Fibroblast of the conjunctiva (primary cell): ENCODE data around the gene IL22RA2.

Source experiments
- DNase-seq: peaks from one replicate; pipeline ENCODE4 v3.0.0-alpha.2; 2010; ENCODE audit warnings: low read depth

IL22RA2 gene

GRCh38 chr6:137197684-137198645 lies 24.5 kb upstream of the IL22RA2 start:
- DNase-seq, result no peak

- DNase-seq, result no peak
Measured at GRCh38 chr6:137193256-137194070, 20.0 kb upstream of the IL22RA2 start.

- DNase-seq, result no peak
Measured at GRCh38 chr6:137192821-137193220, 19.4 kb upstream of the IL22RA2 start.

- DNase-seq, result peak; percentile 40
Measured at GRCh38 chr6:137191670-137192069, 18.2 kb upstream of the IL22RA2 start.

GRCh38 chr6:137191236-137191635 lies 17.8 kb upstream of the IL22RA2 start:
- DNase-seq, result no peak

- DNase-seq, result no peak
Measured at GRCh38 chr6:137190583-137191094, 17.2 kb upstream of the IL22RA2 start.

- DNase-seq, result no peak
Measured at GRCh38 chr6:137188855-137189254, 15.4 kb upstream of the IL22RA2 start.

- no peak for DNase-seq
Measured at GRCh38 chr6:137185290-137185689, 11.8 kb upstream of the IL22RA2 start.

GRCh38 chr6:137182654-137183073 lies 9.2 kb upstream of the IL22RA2 start:
- DNase-seq, result no peak

GRCh38 chr6:137181891-137182653 lies 8.6 kb upstream of the IL22RA2 start:
- no peak for DNase-seq

- no peak for DNase-seq
Measured at GRCh38 chr6:137177611-137178010, 4.2 kb upstream of the IL22RA2 start.

- no peak for DNase-seq
Measured at GRCh38 chr6:137176729-137177128, 3.3 kb upstream of the IL22RA2 start.

- no peak for DNase-seq
Measured at GRCh38 chr6:137175868-137176245, 2.4 kb upstream of the IL22RA2 start.

GRCh38 chr6:137175157-137175867 lies 1.9 kb upstream of the IL22RA2 start:
- DNase-seq, result no peak

- no peak for DNase-seq
Measured at GRCh38 chr6:137172734-137173431, 561 bp downstream of the IL22RA2 start.

- no peak for DNase-seq
Measured at GRCh38 chr6:137171824-137172733, 1.4 kb downstream of the IL22RA2 start.

- DNase-seq, result no peak
Measured at GRCh38 chr6:137171053-137171374, 2.4 kb downstream of the IL22RA2 start.

GRCh38 chr6:137170266-137171052 lies 3.0 kb downstream of the IL22RA2 start:
- no peak for DNase-seq
